Fibroblast of pulmonary artery (primary cell): ENCODE results near the gene MTF1.
"Not testable (repeated sequence)": the region's sequence is repeated elsewhere in the genome, so short reads cannot be mapped to it uniquely, and the experiment has no call there.

Experiments
- DNase-seq: peaks from one replicate; pipeline ENCODE4 v3.0.0-alpha.2; 2010; ENCODE audit warnings: low read depth
- H3K4me3 ChIP-seq: replicated peaks from 2 replicates; pipeline ENCODE4 v1.5.1; 2011; ENCODE audit warnings: low read depth, mild to moderate bottlenecking, control low read depth, low read length, moderate library complexity
- CTCF ChIP-seq: IDR thresholded peaks from 2 replicates; pipeline ENCODE4 v1.5.1; 2011; ENCODE audit warnings: mild to moderate bottlenecking, control low read depth, low read length, inconsistent platforms; ENCODE audit errors: missing control alignments

MTF1 gene

GRCh38 chr1:37782491-37782890 is 76.9 kb downstream of the MTF1 start:
- DNase-seq = no peak
- no peak overlapping the region for H3K4me3 ChIP-seq
- TF ChIP-seq CTCF = no peak

GRCh38 chr1:37778654-37779053 is 80.7 kb downstream of the MTF1 start:
- no peak for TF ChIP-seq CTCF
- H3K4me3 ChIP-seq = no peak overlapping the region
- no peak for DNase-seq

GRCh38 chr1:37776946-37777516 is 82.4 kb downstream of the MTF1 start:
- no peak for DNase-seq
- no peak for TF ChIP-seq CTCF
- H3K4me3 ChIP-seq = no peak overlapping the region

GRCh38 chr1:37771440-37771839 is 88.0 kb downstream of the MTF1 start:
- H3K4me3 ChIP-seq, DNase-seq: not testable (repeated sequence)

GRCh38 chr1:37767488-37767887 is 91.9 kb downstream of the MTF1 start:
- H3K4me3 ChIP-seq = no peak overlapping the region
- DNase-seq = no peak
- no peak for TF ChIP-seq CTCF

- TF ChIP-seq CTCF = no peak
- no peak for DNase-seq
- no peak overlapping the region for H3K4me3 ChIP-seq
These were observed 93.3 kb downstream of the MTF1 start for GRCh38 chr1:37765916-37766664.

- no peak for DNase-seq
- no peak within 1 kb of the TSS for H3K4me3 ChIP-seq
- TF ChIP-seq CTCF = no peak
These were observed 94.4 kb downstream of the MTF1 start, which contains the start of gene EPHA10 for GRCh38 chr1:37764888-37765441. EPHA10 (minus strand) TSS chr1:37765120; CDS start chr1:37765066, 54 bp downstream.
